Measurements from ENCODE around the gene DNAJB2. TPM values are rescaled to one million over a fixed set of nuclear protein-coding genes. Genes with fewer than 3 reads are reported as not detected.
"Not testable (repeated sequence)": the region's sequence is repeated elsewhere in the genome, so short reads cannot be mapped to it uniquely, and the experiment has no call there.

Gene DNAJB2
- total and polyA plus RNA-seq, 5 experiments from 2014 or later, result 5.0 to 105 (median 6.6) TPM

- H3K4me1 Mint-ChIP-seq, result peaks cover 11 to 20% (median 18%) of the 10 kb centered on the region in 4 donors
- ATAC-seq (peak; percentile 26 to 31), DNase-seq (no peak)
- POLR2A ChIA-PET, result interaction anchor here (0.9 to 1.2 kb wide), 3 partner anchors 8 to 57 kb away, joined by 3 to 5 read pairs (median 3); partner anchors contain the start of genes ANKZF1 and ATG9A
- peaks cover 4 to 36% (median 10%) of the 10 kb centered on the region in 3 donors for H3K36me3 Mint-ChIP-seq
- H3K9me3 Mint-ChIP-seq, result no peaks in the 10 kb centered on the region
- H3K27me3 Mint-ChIP-seq, result no peaks in the 10 kb centered on the region
- no peak overlapping the region for H3K4me3 Mint-ChIP-seq
- H3K27ac Mint-ChIP-seq, result peak overlapping the region in 7 of 10 donors; percentile 43 to 82 (median 80)
Measured at GRCh38 chr2:219286436-219287115, 7.4 kb downstream of the DNAJB2 start.

- H3K9me3 Mint-ChIP-seq, H3K27me3 Mint-ChIP-seq, ATAC-seq, H3K4me3 Mint-ChIP-seq, DNase-seq: not testable (repeated sequence)
- Mint-ChIP-seq H3K4me1 (peaks cover 11 to 20% (median 17%) of the 10 kb centered on the region in 4 donors), H3K36me3 (peaks cover 4 to 32% (median 10%) of the 10 kb centered on the region in 3 donors), H3K27ac (peak overlapping the region in 6 of 10 donors; percentile 45 to 82 (median 80))
- POLR2A ChIA-PET, result interaction anchor here (0.9 to 1.1 kb wide), 2 partner anchors 8 to 39 kb away, joined by 3 to 5 read pairs; no protein-coding TSS in a partner anchor
Measured at GRCh38 chr2:219287116-219287440, 7.9 kb downstream of the DNAJB2 start.

GRCh38 chr2:219287580-219288265, 8.6 kb downstream of the DNAJB2 start:
- peaks cover 10 to 18% (median 14%) of the 10 kb centered on the region in 4 donors for H3K4me1 Mint-ChIP-seq
- ATAC-seq, result peak in 1 of 2 donors; percentile 26
- H3K4me3 Mint-ChIP-seq, result no peak overlapping the region
- H3K36me3 Mint-ChIP-seq, result peaks cover 4 to 26% (median 6%) of the 10 kb centered on the region in 3 donors
- POLR2A ChIA-PET, result interaction anchor here (1.1 to 7.6 kb wide), 2 partner anchors 9 to 39 kb away, joined by 3 to 79 read pairs; partner anchors contain the start of gene DNAJB2
- no peak for DNase-seq
- peak overlapping the region in 7 of 10 donors; percentile 29 to 81 (median 56) for H3K27ac Mint-ChIP-seq
- no peaks in the 10 kb centered on the region for H3K9me3 Mint-ChIP-seq
- no peaks in the 10 kb centered on the region for H3K27me3 Mint-ChIP-seq

- Mint-ChIP-seq H3K4me1 (peaks cover 5 to 16% (median 11%) of the 10 kb centered on the region in 4 donors), H3K4me3 (no peak overlapping the region), H3K27ac (peak overlapping the region in 2 of 10 donors; percentile 34 to 56), H3K9me3 (no peaks in the 10 kb centered on the region), H3K27me3 (no peaks in the 10 kb centered on the region), H3K36me3 (peaks cover 0 to 11% (median 0%) of the 10 kb centered on the region in 3 donors)
- POLR2A ChIA-PET, result interaction anchor here (0.7 to 7.6 kb wide), 2 partner anchors 10 to 618 kb away, joined by 3 to 79 read pairs; partner anchors contain the start of gene DNAJB2
- no peak for DNase-seq
- ATAC-seq, result no peak
Measured at GRCh38 chr2:219289195-219289536, 10.0 kb downstream of the DNAJB2 start.

GRCh38 chr2:219289537-219290361, 10.6 kb downstream of the DNAJB2 start:
- peaks cover 0 to 7% (median 0%) of the 10 kb centered on the region in 3 donors for H3K36me3 Mint-ChIP-seq
- POLR2A ChIA-PET, result interaction anchor here (0.7 to 7.6 kb wide), 2 partner anchors 11 to 618 kb away, joined by 3 to 79 read pairs; partner anchors contain the start of gene DNAJB2
- H3K9me3 Mint-ChIP-seq, result no peaks in the 10 kb centered on the region
- H3K27ac Mint-ChIP-seq, result peak overlapping the region in 4 of 10 donors; percentile 13 to 56 (median 30)
- H3K27me3 Mint-ChIP-seq, result no peaks in the 10 kb centered on the region
- no peak for DNase-seq
- ATAC-seq, result no peak
- H3K4me1 Mint-ChIP-seq, result peaks cover 8 to 21% (median 15%) of the 10 kb centered on the region in 4 donors
- no peak overlapping the region for H3K4me3 Mint-ChIP-seq

GRCh38 chr2:219290381-219291171, 11.4 kb downstream of the DNAJB2 start:
- H3K9me3 Mint-ChIP-seq, result no peaks in the 10 kb centered on the region
- no peak for ATAC-seq
- H3K27me3 Mint-ChIP-seq, result no peaks in the 10 kb centered on the region
- no peak overlapping the region for H3K4me3 Mint-ChIP-seq
- peak overlapping the region in 2 of 10 donors; percentile 34 to 55 for H3K27ac Mint-ChIP-seq
- POLR2A ChIA-PET, result interaction anchor here (0.6 to 7.6 kb wide), 2 partner anchors 12 to 32 kb away, joined by 5 to 79 read pairs; partner anchors contain the start of gene DNAJB2
- H3K4me1 Mint-ChIP-seq, result peaks cover 8 to 24% (median 19%) of the 10 kb centered on the region in 4 donors
- DNase-seq, result no peak
- no peaks in the 10 kb centered on the region for H3K36me3 Mint-ChIP-seq

GRCh38 chr2:219291394-219291793, 12.2 kb downstream of the DNAJB2 start:
- H3K36me3 Mint-ChIP-seq, result no peaks in the 10 kb centered on the region
- no peak overlapping the region for H3K4me3 Mint-ChIP-seq
- ATAC-seq (no peak), DNase-seq (no peak)
- H3K9me3 Mint-ChIP-seq, result no peaks in the 10 kb centered on the region
- H3K4me1 Mint-ChIP-seq, result peaks cover 6 to 27% (median 22%) of the 10 kb centered on the region in 4 donors
- H3K27me3 Mint-ChIP-seq, result no peaks in the 10 kb centered on the region
- POLR2A ChIA-PET, result interaction anchor here (0.5 to 7.6 kb wide), 4 partner anchors 12 to 91 kb away, joined by 3 to 79 read pairs (median 4); partner anchors contain the start of gene DNAJB2
- H3K27ac Mint-ChIP-seq, result peak overlapping the region in 1 of 10 donors; percentile 29

GRCh38 chr2:219291910-219292490, 12.8 kb downstream of the DNAJB2 start:
- Mint-ChIP-seq H3K9me3 (no peaks in the 10 kb centered on the region), H3K4me3 (no peak overlapping the region), H3K36me3 (no peaks in the 10 kb centered on the region), H3K4me1 (peaks cover 7 to 30% (median 26%) of the 10 kb centered on the region in 4 donors), H3K27me3 (no peaks in the 10 kb centered on the region), H3K27ac (peak overlapping the region in 2 of 10 donors; percentile 81 to 82)
- DNase-seq (no peak), ATAC-seq (no peak)
- POLR2A ChIA-PET, result interaction anchor here (0.7 to 7.6 kb wide), 2 partner anchors 13 to 90 kb away, joined by 3 to 79 read pairs; partner anchors contain the start of gene DNAJB2

- DNase-seq (no peak), ATAC-seq (no peak)
- Mint-ChIP-seq H3K4me1 (peaks cover 9 to 36% (median 31%) of the 10 kb centered on the region in 4 donors), H3K36me3 (no peaks in the 10 kb centered on the region), H3K27me3 (no peaks in the 10 kb centered on the region), H3K4me3 (no peak overlapping the region), H3K27ac (peak overlapping the region in 4 of 10 donors; percentile 33 to 86 (median 66)), H3K9me3 (no peaks in the 10 kb centered on the region)
- POLR2A ChIA-PET, result interaction anchor here (7.6 kb wide), 1 partner anchor 14 kb away, joined by 79 read pairs; the partner anchor contains the start of gene DNAJB2
Measured at GRCh38 chr2:219292616-219293015, 13.4 kb downstream of the DNAJB2 start.

- H3K27ac Mint-ChIP-seq, result peak overlapping the region in 9 of 10 donors; percentile 32 to 93 (median 67)
- H3K27me3 Mint-ChIP-seq, result no peaks in the 10 kb centered on the region
- POLR2A ChIA-PET, result interaction anchor here (0.9 to 7.6 kb wide), 4 partner anchors 15 to 88 kb away, joined by 3 to 79 read pairs (median 14); partner anchors contain the start of genes DNAJB2, GLB1L, STK16 and TUBA4B
- ATAC-seq, result no peak
- H3K9me3 Mint-ChIP-seq, result no peaks in the 10 kb centered on the region
- no peak for DNase-seq
- peak overlapping the region; percentile 13 to 82 (median 74) for H3K4me3 Mint-ChIP-seq
- peaks cover 13 to 44% (median 36%) of the 10 kb centered on the region in 4 donors for H3K4me1 Mint-ChIP-seq
- H3K36me3 Mint-ChIP-seq, result no peaks in the 10 kb centered on the region
Measured at GRCh38 chr2:219293736-219294231, 14.6 kb downstream of the DNAJB2 start.

Data from naive thymus-derived CD8-positive, alpha-beta T cell (primary cell).